ENCODE data around the gene SLC4A5. TPM values are rescaled to one million over a fixed set of nuclear protein-coding genes. Genes with fewer than 3 reads are reported as not detected.

Gene SLC4A5
- total RNA-seq, 1 donor, result 0.36 TPM

GRCh38 chr2:74223941-74224770 lies 119.1 kb downstream of the SLC4A5 start:
- Histone ChIP-seq H3K27me3 (ENCODE audit: insufficient read depth, low read length) (no peaks in the 10 kb centered on the region), H4K20me1 (ENCODE audit: insufficient read depth, low read length) (no peaks in the 10 kb centered on the region), H2AFZ (ENCODE audit: low read length) (no peak overlapping the region), H3K36me3 (ENCODE audit: insufficient read depth, low read length) (no peaks in the 10 kb centered on the region), H3K4me3 (ENCODE audit: insufficient read depth, low read length) (no peak overlapping the region), H3K9me3 (ENCODE audit: low read depth, low read length) (no peaks in the 10 kb centered on the region), H3K4me2 (ENCODE audit: insufficient read depth, low read length) (no peak overlapping the region), H3K4me1 (ENCODE audit: insufficient read depth, low read length) (peaks cover 4% of the 10 kb centered on the region), H3K79me2 (ENCODE audit: insufficient read depth, low read length) (no peaks in the 10 kb centered on the region), H3K27ac (ENCODE audit: low read depth, low read length) (no peak overlapping the region)
- TF ChIP-seq CTCF (IDR thresholded peaks at IDR 0.05; ENCODE audit: extremely low read depth, low read depth, low read length), result no peak
- DNase-seq (ENCODE audit: insufficient read length, low spot score, missing footprints), result no peak

GRCh38 chr2:74222300-74222650 lies 120.9 kb downstream of the SLC4A5 start:
- Histone ChIP-seq H3K79me2 (ENCODE audit: insufficient read depth, low read length) (no peaks in the 10 kb centered on the region), H3K4me1 (ENCODE audit: insufficient read depth, low read length) (peaks cover 4% of the 10 kb centered on the region), H3K9me3 (ENCODE audit: low read depth, low read length) (no peaks in the 10 kb centered on the region), H2AFZ (ENCODE audit: low read length) (no peak overlapping the region), H3K36me3 (ENCODE audit: insufficient read depth, low read length) (peaks cover 4% of the 10 kb centered on the region), H3K27ac (ENCODE audit: low read depth, low read length) (no peak overlapping the region), H3K4me3 (ENCODE audit: insufficient read depth, low read length) (no peak overlapping the region), H3K27me3 (ENCODE audit: insufficient read depth, low read length) (no peaks in the 10 kb centered on the region), H4K20me1 (ENCODE audit: insufficient read depth, low read length) (no peaks in the 10 kb centered on the region), H3K4me2 (ENCODE audit: insufficient read depth, low read length) (no peak overlapping the region)
- no peak for DNase-seq (ENCODE audit: insufficient read length, low spot score, missing footprints)
- TF ChIP-seq CTCF (IDR thresholded peaks at IDR 0.05; ENCODE audit: extremely low read depth, low read depth, low read length), result no peak

GRCh38 chr2:74221604-74222299 lies 121.5 kb downstream of the SLC4A5 start:
- no peak overlapping the region for H3K4me2 ChIP-seq (ENCODE audit: insufficient read depth, low read length)
- H3K4me3 ChIP-seq (ENCODE audit: insufficient read depth, low read length), result no peak overlapping the region
- no peak for DNase-seq (ENCODE audit: insufficient read length, low spot score, missing footprints)
- H3K27me3 ChIP-seq (ENCODE audit: insufficient read depth, low read length), result no peaks in the 10 kb centered on the region
- peaks cover 4% of the 10 kb centered on the region for H3K36me3 ChIP-seq (ENCODE audit: insufficient read depth, low read length)
- peaks cover 4% of the 10 kb centered on the region for H3K4me1 ChIP-seq (ENCODE audit: insufficient read depth, low read length)
- H3K27ac ChIP-seq (ENCODE audit: low read depth, low read length), result no peak overlapping the region
- no peaks in the 10 kb centered on the region for H3K9me3 ChIP-seq (ENCODE audit: low read depth, low read length)
- H3K79me2 ChIP-seq (ENCODE audit: insufficient read depth, low read length), result no peaks in the 10 kb centered on the region
- H4K20me1 ChIP-seq (ENCODE audit: insufficient read depth, low read length), result no peaks in the 10 kb centered on the region
- no peak for TF ChIP-seq CTCF (IDR thresholded peaks at IDR 0.05; ENCODE audit: extremely low read depth, low read depth, low read length)
- no peak overlapping the region for H2AFZ ChIP-seq (ENCODE audit: low read length)

GRCh38 chr2:74221091-74221490 lies 122.1 kb downstream of the SLC4A5 start:
- no peak overlapping the region for H3K27ac ChIP-seq (ENCODE audit: low read depth, low read length)
- H4K20me1 ChIP-seq (ENCODE audit: insufficient read depth, low read length), result no peaks in the 10 kb centered on the region
- DNase-seq (ENCODE audit: insufficient read length, low spot score, missing footprints), result no peak
- H3K4me1 ChIP-seq (ENCODE audit: insufficient read depth, low read length), result peaks cover 4% of the 10 kb centered on the region
- TF ChIP-seq CTCF (IDR thresholded peaks at IDR 0.05; ENCODE audit: extremely low read depth, low read depth, low read length), result no peak
- H3K4me3 ChIP-seq (ENCODE audit: insufficient read depth, low read length), result no peak overlapping the region
- H3K9me3 ChIP-seq (ENCODE audit: low read depth, low read length), result no peaks in the 10 kb centered on the region
- H3K79me2 ChIP-seq (ENCODE audit: insufficient read depth, low read length), result no peaks in the 10 kb centered on the region
- H2AFZ ChIP-seq (ENCODE audit: low read length), result no peak overlapping the region
- no peak overlapping the region for H3K4me2 ChIP-seq (ENCODE audit: insufficient read depth, low read length)
- no peaks in the 10 kb centered on the region for H3K27me3 ChIP-seq (ENCODE audit: insufficient read depth, low read length)
- peaks cover 4% of the 10 kb centered on the region for H3K36me3 ChIP-seq (ENCODE audit: insufficient read depth, low read length)

Data from osteoblast (primary cell).